HG02943 (cell line): ENCODE results near the gene BICDL1.

Experiments
- ATAC-seq: cut with Tn5 transposase; IDR thresholded peaks from one replicate; pipeline ENCODE4 v1.9.1; 2021; ENCODE audit warnings: mild to moderate bottlenecking, low read depth, moderate library complexity; ENCODE audit not compliant: unreplicated experiment

BICDL1 gene

GRCh38 chr12:120078868-120079267 lies 89.8 kb downstream of the BICDL1 start:
- no peak for ATAC-seq

DNA sequence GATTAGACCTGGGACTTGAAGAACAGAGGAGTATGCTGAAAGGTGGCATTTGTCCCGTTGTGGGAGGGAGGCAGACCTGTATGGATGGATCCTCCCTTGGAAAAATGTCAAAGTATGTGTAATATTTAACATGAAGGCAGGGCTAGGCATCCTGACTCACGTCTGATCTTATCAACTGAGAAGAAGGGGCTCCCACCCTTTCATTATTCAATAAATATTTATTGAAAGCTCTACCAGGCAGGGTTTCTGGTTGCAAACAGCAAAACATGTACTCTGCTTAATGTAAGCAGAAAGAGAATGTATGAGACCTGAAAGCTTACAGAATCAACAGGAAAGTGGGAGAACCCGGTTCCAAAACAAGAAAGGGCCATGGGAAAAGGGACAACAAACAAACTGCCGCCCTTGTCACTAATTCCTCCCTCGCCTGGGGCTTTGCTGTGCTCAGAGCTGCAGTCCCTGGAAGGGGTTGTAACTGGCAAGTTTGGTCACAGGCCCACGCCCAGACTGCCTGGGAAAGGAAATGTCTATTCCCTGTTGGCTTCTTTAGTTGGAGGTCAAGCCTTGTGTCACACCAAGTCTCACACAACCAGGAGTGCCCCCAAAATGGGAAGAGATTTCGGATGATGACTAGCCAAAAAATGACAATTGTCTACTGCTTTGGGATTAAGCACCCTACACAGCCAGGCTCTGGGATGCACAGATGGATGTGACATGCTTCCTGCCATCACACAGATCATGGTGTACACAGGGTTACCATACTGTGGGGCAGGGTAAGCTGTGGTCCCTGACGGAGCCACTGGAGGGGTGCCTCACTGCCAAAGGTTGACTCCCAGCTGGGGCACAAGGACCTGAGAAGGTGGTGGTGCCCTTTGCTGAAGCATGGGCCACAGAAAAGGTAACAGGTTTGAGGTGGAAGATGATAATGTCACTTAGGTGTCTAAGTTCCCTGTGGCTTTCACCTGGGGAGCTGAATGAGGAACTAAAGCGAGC lies 90.7 kb downstream of the BICDL1 start:
- no peak for ATAC-seq

GRCh38 chr12:120081641-120082040 lies 92.6 kb downstream of the BICDL1 start:
- no peak for ATAC-seq

- no peak for ATAC-seq
These were observed 97.0 kb downstream of the BICDL1 start for GRCh38 chr12:120085920-120086645.

DNA sequence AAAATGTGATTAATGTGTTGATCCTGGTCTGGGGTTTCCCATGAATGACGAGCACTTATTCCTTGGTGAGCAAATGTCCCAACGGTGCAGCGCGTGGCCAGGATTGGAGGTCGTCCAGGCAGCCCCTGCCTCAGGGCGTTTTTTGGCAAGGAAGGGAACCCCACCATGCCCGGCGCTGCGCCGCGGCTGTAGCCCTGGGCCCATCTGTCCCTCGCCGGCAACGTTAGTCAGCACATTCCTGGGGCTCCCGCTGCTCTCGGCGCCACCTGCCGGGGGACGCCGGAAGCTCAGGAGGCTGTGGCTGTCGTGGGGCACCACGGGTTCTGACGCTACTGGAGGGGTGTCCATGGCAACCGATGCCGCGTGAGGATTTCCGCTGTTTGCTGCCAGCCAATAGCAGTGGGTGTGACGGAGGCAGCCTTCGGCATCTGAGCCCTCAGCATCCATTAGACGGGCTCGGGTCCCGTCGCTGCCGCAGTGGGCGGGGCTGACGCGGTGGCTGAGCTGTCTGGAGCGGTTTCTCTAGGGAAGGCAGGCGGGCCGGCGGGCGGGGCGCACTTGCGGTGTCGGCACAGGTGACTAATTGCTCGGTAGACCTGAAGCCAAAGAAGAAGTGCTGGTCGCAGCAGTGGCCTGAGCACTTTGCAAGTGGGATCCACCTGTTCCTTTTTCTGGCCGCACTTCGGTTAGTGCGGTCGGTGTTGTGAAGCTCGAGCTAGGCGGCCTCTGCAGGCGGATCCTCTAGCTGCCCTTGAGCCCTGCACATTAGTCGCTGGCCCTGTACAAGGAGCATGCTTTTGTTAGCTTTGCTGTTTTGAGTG lies 98.0 kb downstream of the BICDL1 start:
- ATAC-seq, result peak; percentile 95

DNA sequence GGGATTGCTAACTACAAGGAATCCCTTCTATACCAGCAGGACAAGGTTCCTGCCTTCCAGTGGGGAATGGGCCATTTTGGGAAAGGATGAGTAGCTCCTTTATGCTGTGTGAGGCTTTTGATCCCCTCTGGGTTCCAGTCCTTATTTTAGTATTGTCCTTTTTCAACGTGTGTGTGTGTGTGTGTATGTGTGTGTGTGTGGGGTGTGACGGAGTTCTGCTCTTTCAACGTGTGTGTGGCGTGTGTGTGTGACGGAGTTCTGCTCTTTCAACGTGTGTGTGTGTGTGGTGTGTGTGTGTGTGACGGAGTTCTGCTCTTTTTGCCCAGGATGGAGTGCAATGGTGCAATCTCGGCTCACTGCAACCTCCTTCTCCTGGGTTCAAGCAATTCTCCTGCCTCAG lies 100.1 kb downstream of the BICDL1 start:
- ATAC-seq, result no peak

GRCh38 chr12:120089796-120090195 lies 100.8 kb downstream of the BICDL1 start:
- no peak for ATAC-seq

DNA sequence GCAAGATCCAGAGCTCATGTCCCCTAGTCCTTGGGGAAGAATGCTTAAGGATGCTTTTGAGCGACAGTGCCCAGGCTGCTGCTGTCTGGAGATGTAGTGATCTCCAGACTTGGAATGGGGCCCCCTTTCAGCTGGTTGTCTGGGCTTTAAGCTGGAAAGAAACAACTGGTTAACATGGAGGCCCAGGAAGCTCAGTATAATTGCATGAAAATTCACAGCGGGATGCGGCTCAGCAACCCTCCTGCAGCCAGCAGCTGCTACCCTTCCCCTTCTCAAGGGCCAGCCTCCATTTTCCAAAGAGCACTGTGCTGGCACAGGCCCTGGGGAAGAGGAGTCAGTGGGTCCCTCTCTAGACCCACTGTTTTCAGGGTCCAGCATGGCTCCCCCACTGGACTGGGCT lies 101.2 kb downstream of the BICDL1 start:
- ATAC-seq, result no peak

GRCh38 chr12:120090626-120091295 lies 101.7 kb downstream of the BICDL1 start:
- no peak for ATAC-seq

GRCh38 chr12:120091371-120092090 lies 102.5 kb downstream of the BICDL1 start:
- ATAC-seq, result no peak

GRCh38 chr12:120092551-120093335 lies 103.7 kb downstream of the BICDL1 start:
- ATAC-seq, result no peak

DNA sequence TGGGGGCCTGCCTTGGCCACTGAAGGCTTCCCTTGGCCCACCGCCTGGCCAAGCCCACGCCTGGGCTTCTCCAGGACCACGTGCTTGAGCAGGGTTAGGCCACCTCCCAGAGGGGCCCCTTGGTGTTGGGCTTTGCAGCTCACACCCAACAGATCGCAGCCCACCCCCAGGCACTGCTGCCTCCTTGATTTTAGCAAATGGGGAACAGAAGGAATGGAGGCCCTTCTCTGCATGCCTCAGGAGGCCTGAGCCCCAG lies 104.2 kb downstream of the BICDL1 start:
- no peak for ATAC-seq

GRCh38 chr12:120093592-120094355 lies 104.7 kb downstream of the BICDL1 start:
- ATAC-seq, result no peak

- no peak for ATAC-seq
These were observed 105.4 kb downstream of the BICDL1 start for GRCh38 chr12:120094485-120094884.

- ATAC-seq, result no peak
These were observed 106.3 kb downstream of the BICDL1 start for GRCh38 chr12:120095331-120095730.

DNA sequence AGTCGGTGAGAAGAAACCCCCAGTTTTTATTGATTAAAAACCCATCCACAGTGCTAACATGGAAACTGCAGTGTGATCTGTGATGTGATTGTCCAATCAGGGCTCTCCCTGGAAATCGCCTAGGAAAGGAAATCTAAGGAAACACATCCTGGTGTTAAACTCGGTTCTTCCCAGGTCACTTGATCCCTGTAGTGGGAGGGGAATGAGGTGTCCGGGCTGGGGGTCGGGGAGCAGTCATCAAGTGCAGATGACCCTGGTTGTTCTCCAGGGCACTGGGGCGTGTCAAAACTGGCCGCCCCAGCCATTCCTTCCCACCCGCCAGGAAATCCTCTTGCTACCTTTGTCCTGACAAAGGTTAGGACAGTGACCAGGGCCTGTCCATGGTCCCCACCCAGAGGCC lies 106.7 kb downstream of the BICDL1 start:
- no peak for ATAC-seq

DNA sequence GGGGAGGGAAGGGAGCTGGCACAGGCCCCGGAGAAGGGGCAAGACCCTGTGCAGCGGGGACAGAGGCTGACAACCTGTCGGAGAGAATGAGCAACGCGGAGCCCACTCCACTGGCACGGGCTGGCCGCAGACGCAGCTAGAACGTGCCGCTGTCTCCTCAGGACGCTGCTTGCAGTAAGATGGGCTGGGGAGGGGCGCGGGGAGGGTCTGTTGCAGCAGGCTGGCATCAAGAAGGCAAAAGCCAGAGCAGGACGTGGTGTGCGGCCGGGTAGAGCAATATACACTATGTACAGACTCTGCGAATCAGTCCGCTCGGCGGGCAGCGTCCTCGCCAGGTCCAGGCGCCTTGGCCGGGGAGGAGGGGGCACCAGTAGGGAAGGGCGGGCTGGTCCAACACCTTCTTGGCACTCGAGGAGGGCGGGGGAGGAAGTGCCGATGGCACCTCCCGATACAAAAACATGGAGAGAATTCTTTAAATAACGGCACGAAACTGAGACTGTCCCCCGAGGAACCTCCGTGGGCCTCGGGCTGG lies 107.7 kb downstream of the BICDL1 start:
- no peak for ATAC-seq
